MV-4-11 (cell line): ENCODE measurements around the gene LRRC43.
A peak's percentile ranks its signal among the peaks of the same experiment; 100 is the strongest.
"Not testable (repeated sequence)": the region's sequence is repeated elsewhere in the genome, so short reads cannot be mapped to it uniquely, and the experiment has no call there.

Experiments
- DNase-seq: peaks from one replicate; lab custom pipeline; 2025; lab: John Stamatoyannopoulos, UW

Gene LRRC43

DNA sequence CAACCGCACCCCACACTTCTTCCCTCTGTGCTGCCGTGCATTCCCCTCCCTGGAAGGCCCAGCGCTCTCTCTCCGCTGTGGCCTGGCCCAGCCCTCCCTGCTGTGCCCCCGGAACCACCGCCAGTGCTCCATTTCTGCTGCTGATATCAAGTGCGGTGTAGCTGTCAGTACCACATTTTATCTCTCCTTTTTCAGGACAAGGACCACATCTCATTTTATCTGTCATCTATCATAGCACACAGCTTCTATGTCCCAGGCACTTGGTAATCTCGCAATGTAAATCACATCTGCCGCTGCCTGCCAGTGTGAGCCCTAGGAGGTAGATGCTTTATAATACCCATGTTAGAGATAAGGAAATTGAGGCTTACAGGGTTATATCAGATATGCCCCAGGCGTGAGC is 27.2 kb upstream of the LRRC43 start:
- DNase-seq: no peak

DNA sequence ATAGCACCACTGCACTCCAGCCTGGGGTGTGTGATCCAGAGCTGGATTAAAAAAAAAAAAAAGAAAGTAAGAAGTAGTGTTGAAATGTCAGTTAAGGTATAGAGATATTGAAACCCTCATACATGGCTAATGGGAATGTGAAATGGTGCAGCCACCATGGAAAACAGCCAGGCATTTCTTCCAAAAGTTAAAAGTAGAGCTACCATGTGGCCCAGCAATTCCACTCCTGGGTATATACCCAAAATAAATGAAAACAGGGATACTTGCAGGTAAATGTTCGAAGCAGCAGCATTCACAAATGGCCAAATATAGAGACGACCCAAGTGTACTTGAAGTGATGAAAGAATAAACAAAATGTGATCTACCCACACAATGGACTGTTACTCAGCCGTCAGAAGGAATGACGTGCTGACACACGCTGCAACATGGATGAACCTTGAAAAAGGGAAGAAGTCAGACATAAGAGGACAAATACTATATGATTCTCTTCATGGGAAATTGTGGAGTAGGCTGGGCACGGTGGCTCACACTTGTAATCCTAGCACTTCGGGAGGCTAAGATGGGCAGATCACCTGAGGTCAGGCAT is 24.1 kb upstream of the LRRC43 start:
- no peak for DNase-seq

DNA sequence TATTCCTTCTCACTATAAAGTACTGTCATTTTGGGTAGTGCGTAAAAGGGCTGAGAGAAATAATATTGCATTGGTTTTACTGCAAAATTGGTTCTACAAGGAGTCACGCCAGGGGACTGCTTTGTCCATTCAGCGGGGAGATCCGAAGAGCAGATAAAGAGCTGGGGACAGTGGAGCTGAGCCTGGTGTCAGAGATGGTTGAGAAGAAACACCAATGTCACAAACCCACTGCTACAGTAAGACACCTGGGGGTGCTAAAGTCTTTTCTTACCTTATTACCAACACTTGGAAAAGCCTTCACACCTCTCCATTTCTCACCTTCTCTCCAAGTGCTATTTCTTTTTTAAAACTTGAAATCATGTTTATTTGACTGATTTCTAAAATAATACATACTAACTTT is 23.0 kb upstream of the LRRC43 start:
- DNase-seq: no peak

DNA sequence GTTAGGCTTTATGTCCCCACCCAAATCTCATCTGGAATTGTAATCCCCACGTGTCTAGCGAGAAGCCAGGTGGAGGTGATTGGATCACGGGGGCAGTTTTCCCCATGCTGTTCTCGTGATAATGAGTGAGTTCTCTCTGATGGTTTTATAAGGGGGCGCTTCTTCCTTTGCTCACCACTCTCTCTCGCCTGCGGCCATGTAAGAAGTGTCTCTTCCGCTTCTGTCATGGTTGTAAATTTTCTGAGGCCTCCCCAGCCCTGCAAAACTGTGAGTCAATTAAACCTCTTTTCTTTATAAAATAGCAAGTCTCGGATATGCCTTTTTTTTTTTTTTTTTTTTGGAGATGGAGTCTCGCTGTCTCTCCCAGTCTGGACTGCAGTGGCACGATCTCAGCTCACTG is 22.2 kb upstream of the LRRC43 start:
- no peak for DNase-seq

GRCh38 chr12:122161682-122162081 is 21.2 kb upstream of the LRRC43 start:
- DNase-seq: peak; percentile 42

DNA sequence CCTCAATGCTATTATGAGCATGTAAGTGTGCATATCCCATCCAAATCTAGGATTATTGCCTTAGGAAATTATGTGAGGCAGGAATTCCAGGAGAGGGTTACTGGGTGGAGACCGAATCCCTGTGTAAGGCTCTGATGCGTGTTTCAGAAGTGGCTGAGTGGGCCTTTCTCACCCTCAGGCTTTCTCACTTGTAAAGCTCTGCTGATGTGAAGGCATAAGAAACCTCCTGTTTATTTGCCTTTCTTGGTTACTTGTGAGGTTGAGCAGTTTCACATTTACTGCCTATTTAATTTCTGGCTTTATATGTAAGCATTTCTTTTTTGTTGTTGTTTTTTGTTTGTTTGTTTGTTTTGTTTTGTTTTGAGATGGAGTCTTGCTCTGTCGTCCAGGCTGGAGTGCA is 19.9 kb upstream of the LRRC43 start:
- no peak for DNase-seq

- DNase-seq: no peak
Observed at GRCh38 chr12:122166422-122167349, 16.2 kb upstream of the LRRC43 start.

- DNase-seq: no peak
Observed at GRCh38 chr12:122167356-122167925, 15.5 kb upstream of the LRRC43 start.

DNA sequence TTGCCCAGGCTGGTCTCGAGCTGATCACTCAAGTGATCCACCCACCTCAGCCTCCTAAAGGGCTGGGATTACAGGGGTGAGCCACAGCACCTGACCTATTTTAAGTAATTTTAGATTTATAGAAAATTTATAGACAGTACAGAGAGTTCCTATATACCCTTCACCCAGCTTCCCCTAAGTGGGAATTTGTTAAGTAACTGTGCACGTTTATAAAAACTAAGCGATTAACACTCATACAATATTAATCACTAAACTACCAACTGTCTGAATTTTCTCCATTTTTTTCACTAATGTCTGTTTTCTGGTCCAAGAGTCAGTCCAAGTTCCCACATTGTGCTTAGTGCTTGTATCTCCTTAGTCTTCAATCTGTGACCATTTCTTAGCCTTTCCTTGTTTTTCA is 14.4 kb upstream of the LRRC43 start:
- DNase-seq: no peak

DNA sequence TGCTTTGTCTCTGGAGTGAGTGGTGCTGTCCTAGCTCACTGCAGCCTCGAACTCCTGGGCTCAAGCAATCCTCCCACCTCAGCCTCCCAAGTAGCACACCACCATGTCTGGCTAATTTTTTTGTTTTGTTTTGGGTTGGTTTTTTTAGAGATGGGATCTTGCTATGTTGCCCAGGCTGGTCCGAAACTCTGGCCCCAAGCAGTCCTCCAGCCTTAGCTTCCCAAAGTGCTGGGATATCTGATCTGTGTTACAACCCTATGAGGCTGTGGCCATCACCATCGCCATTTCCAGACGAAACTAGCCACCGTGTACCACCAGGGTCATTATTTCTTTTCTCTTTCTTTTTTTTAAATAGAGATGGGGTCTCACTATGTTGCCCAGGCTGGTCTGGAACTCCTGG is 11.5 kb upstream of the LRRC43 start:
- no peak for DNase-seq

- no peak for DNase-seq
Observed at GRCh38 chr12:122172262-122172939, 10.5 kb upstream of the LRRC43 start.

GRCh38 chr12:122174155-122174845 is 8.6 kb upstream of the LRRC43 start, which contains the start of gene IL31:
Gene IL31 (minus strand): TSS chr12:122174221. CDS start chr12:122174172, 49 bp downstream.
- DNase-seq: no peak

GRCh38 chr12:122176473-122176872 is 6.5 kb upstream of the LRRC43 start:
- not testable (repeated sequence) for DNase-seq

GRCh38 chr12:122183588-122183940 is 641 bp downstream of the LRRC43 start:
- no peak for DNase-seq

GRCh38 chr12:122184517-122184916 is 1.6 kb downstream of the LRRC43 start:
- peak; percentile 17 for DNase-seq

GRCh38 chr12:122185079-122185478 is 2.2 kb downstream of the LRRC43 start:
- DNase-seq: no peak

GRCh38 chr12:122185494-122186082 is 2.7 kb downstream of the LRRC43 start:
- DNase-seq: no peak

DNA sequence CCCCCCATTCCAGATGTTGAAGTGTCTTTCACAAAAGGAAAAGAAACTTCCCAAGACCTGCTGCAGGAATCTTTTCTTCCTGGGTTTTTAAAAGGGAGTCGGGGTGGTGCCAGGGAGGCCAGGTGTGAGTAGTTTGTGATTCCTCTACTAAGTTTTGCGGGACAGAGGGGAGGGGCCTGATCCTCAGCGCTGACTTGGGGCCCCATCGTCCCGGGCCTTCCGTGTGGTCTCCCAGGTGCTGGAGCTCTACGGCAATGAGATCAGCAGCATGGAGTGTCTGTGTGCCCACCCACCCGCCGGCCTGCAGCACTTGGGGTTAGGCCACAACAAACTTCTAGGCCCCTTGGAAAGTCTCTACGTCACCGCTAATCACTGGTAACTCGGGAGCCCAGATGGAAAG is 4.5 kb downstream of the LRRC43 start:
- DNase-seq: no peak

DNA sequence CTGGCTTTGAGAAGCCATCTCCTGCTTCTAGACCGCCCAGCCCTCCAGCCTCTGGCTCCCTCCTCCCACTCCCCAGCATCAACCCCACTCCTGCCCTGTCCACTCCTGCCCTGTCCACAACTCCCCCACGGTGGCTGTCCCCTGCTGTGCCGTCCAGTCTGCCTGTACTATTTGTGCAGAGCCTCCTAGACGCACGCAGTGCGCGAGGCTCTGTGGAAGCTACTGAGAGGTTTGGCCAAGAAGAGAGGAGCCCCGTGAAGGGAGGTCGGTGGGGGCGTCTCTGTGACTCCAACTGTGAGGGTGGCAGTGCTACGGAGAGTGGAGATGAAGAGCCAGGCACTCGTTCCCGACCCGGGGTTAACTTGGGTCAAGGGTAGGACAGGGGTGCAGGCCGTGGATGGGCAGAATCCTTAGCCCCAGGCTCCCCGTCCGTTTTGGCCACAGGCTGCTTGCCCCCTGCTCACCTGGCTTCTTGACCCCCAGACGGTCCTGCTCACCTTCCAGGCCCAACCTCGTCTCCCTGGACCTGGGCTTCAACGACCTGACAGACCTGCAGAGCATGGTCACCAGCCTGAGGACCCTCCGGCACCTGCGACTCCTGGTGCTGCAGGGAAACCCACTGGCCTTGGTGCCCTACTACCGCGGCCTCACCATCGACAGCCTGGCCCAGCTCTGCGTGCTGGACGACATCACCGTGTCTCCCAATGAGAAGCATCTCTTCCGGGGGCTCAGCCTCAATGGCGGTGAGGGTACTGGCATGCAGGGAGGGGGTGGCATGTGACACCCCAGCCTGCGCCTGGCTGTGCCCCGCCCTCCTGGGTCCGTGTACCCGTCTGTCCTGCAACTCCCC is 6.9 kb downstream of the LRRC43 start:
- DNase-seq: no peak

DNA sequence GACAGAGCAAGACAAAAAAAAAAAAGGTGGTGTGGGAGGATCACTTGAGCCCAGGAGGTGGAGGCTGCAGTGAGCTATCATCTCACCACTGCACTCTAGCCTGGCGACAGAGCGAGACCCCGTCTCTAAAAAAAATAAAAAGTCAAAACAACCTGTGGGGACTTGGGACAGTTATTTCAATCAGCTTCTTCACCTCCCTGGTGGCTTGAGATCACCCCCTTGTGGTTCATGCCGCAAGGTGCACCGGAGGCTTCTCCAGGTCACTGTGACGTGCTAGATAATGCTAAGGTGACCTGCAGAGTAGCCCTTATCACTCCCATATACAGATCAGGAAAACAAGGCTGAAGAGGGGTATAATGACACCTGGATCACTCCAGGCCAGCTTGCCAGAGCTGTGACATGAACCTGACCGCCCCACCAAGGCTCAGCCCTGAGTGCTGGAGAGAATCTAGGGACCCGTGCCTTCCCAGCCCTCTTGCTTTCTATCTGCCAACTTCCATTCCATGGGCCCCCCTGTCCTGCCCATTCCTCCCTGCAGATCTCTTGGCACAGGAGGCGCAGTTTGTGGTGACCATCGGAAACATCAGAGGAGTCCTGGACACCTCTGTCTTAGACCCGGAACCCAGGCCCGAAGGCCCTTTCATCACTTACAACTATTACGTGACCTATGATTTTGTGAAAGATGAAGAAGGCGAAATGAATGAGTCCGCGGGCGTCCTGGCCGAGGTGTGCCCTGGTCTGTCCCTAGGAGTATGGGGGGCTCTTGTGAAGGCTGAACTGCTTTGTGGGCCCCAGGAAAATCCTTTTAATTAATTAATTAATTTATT is 8.1 kb downstream of the LRRC43 start:
- DNase-seq: peak; percentile 54
